Neuronal stem cell (in vitro differentiated cells): ENCODE results near the gene BST2.

Source experiments
- DNase-seq: peaks from one replicate; pipeline ENCODE4 v3.0.0-alpha.2; 2013; ENCODE audit warnings: low spot score
- H2AFZ ChIP-seq: one replicate; pipeline ENCODE4 v1.6.1; 2013; ENCODE audit warnings: mild to moderate bottlenecking, low read length, inconsistent platforms
- H2AK5ac ChIP-seq: 2 replicates; pipeline ENCODE4 v1.6.1; 2013; ENCODE audit warnings: low read depth, mild to moderate bottlenecking, inconsistent platforms, low read length, moderate library complexity, mixed read lengths
- H2BK120ac ChIP-seq: 2 replicates; pipeline ENCODE4 v1.6.1; 2013; ENCODE audit warnings: low read depth, mild to moderate bottlenecking, inconsistent platforms, low read length, moderate library complexity, mixed read lengths
- H2BK12ac ChIP-seq: one replicate; pipeline ENCODE4 v1.6.1; 2013; ENCODE audit warnings: low read length, inconsistent platforms
- H2BK15ac ChIP-seq: 2 replicates; pipeline ENCODE4 v1.6.1; 2013; ENCODE audit warnings: mild to moderate bottlenecking, low read length, inconsistent platforms, mixed read lengths
- H2BK5ac ChIP-seq: one replicate; pipeline ENCODE4 v1.6.1; 2013; ENCODE audit warnings: inconsistent platforms, mild to moderate bottlenecking, low read length, moderate library complexity
- H3K14ac ChIP-seq: one replicate; pipeline ENCODE4 v1.6.1; 2013; ENCODE audit warnings: low read length, inconsistent platforms
- H3K18ac ChIP-seq: 2 replicates; pipeline ENCODE4 v1.6.1; 2013; ENCODE audit warnings: low read length, inconsistent platforms
- H3K23ac ChIP-seq: 2 replicates; pipeline ENCODE4 v1.6.1; 2013; ENCODE audit warnings: low read depth, mild to moderate bottlenecking, mixed read lengths, low read length, inconsistent platforms; ENCODE audit not compliant: poor library complexity
- H3K27ac ChIP-seq: replicated peaks from 3 replicates; pipeline ENCODE4 v1.5.1; 2013; ENCODE audit warnings: low read length, inconsistent platforms
- H3K27me3 ChIP-seq, 3 experiments: 2 replicates each; pipeline ENCODE4 v1.6.1; 2013; ENCODE audit warnings: low read length in 3 of 3, mild to moderate bottlenecking in 2 of 3, inconsistent platforms in 1 of 3, low read depth in 1 of 3, mixed read lengths in 1 of 3, moderate library complexity in 1 of 3; ENCODE audit not compliant: control insufficient read depth in 3 of 3, insufficient read depth in 3 of 3
- H3K36me3 ChIP-seq, 2 donors: replicated peaks in 1 of 2; 2 replicates each; pipeline ENCODE4 v1.6.1; 2013; ENCODE audit warnings: low read length in 2 of 2; ENCODE audit not compliant: control insufficient read depth in 2 of 2, insufficient read depth in 2 of 2
- H3K4ac ChIP-seq: 2 replicates; pipeline ENCODE4 v1.6.1; 2013; ENCODE audit warnings: inconsistent platforms, mild to moderate bottlenecking, low read length, moderate library complexity
- H3K4me1 ChIP-seq, 2 donors: 1 replicate in 1 of 2; 2 replicates in 1 of 2; pipeline ENCODE4 v1.6.1; 2013; ENCODE audit warnings: low read length in 2 of 2, low read depth in 1 of 2; ENCODE audit not compliant: control insufficient read depth in 2 of 2, insufficient read depth in 1 of 2
- H3K4me2 ChIP-seq: one replicate; pipeline ENCODE4 v1.6.1; 2013; ENCODE audit warnings: mild to moderate bottlenecking, low read length, inconsistent platforms; ENCODE audit not compliant: insufficient read depth, poor library complexity, severe bottlenecking
- H3K4me3 ChIP-seq, 2 donors: 2 replicates each; pipeline ENCODE4 v1.5.1; 2013; ENCODE audit warnings: low read length in 2 of 2, mild to moderate bottlenecking in 2 of 2, inconsistent platforms in 1 of 2, moderate library complexity in 1 of 2
- H3K79me1 ChIP-seq: one replicate; pipeline ENCODE4 v1.6.1; 2013; ENCODE audit warnings: low read depth, mild to moderate bottlenecking, inconsistent platforms, low read length, moderate library complexity
- H3K9ac ChIP-seq: one replicate; pipeline ENCODE4 v1.6.1; 2013; ENCODE audit warnings: mild to moderate bottlenecking, low read depth, low read length, inconsistent platforms; ENCODE audit not compliant: poor library complexity
- H3K9me3 ChIP-seq, 2 donors: replicated peaks in 1 of 2; 2 replicates each; pipeline versions ENCODE3 to v1.6.1; 2013; ENCODE audit warnings: low read length in 2 of 2, mild to moderate bottlenecking in 2 of 2, inconsistent platforms in 1 of 2, low read depth in 1 of 2, mixed read lengths in 1 of 2, moderate library complexity in 1 of 2; ENCODE audit not compliant: control insufficient read depth in 2 of 2, insufficient read depth in 1 of 2
- H4K8ac ChIP-seq: one replicate; pipeline ENCODE4 v1.6.1; 2013; ENCODE audit warnings: low read depth, mild to moderate bottlenecking, inconsistent platforms, low read length, moderate library complexity
- H4K91ac ChIP-seq: one replicate; pipeline ENCODE4 v1.6.1; 2013; ENCODE audit warnings: low read length, low read depth, mild to moderate bottlenecking, inconsistent platforms; ENCODE audit not compliant: poor library complexity
- WGBS, 2 donors: extraction: QIAGEN DNeasy Blood & Tissue Kit; methylation state at CpG; one replicate each; pipeline ENCODE4 v1.1.7; 2013; ENCODE audit warnings: missing lambda C conversion rate in 2 of 2, mixed read lengths in 1 of 2; ENCODE audit not compliant: insufficient read length in 2 of 2, insufficient replicate concordance in 1 of 2; ENCODE audit errors: extremely low coverage in 2 of 2; 5-methylcytosine and 5-hydroxymethylcytosine counted together

Gene BST2

GRCh38 chr19:17423429-17424208 is 18.2 kb upstream of the BST2 start:
- Histone ChIP-seq H4K91ac (no peak overlapping the region), H3K27ac (no peak overlapping the region), H3K4me2 (no peak overlapping the region), H2BK15ac (no peak overlapping the region), H3K27me3 (no peaks in the 10 kb centered on the region), H3K4me1 (peaks cover 6 to 16% of the 10 kb centered on the region in 2 donors), H3K79me1 (peaks cover 4% of the 10 kb centered on the region), H2AFZ (no peak overlapping the region), H3K36me3 (peaks cover 2 to 4% of the 10 kb centered on the region in 2 donors), H2BK120ac (no peak overlapping the region), H3K23ac (no peak overlapping the region), H3K14ac (no peak overlapping the region), H3K4ac (no peak overlapping the region), H3K18ac (no peak overlapping the region), H2BK5ac (no peak overlapping the region), H4K8ac (no peak overlapping the region), H3K9ac (no peak overlapping the region), H2BK12ac (no peak overlapping the region), H3K9me3 (no peaks in the 10 kb centered on the region), H3K4me3 (peak overlapping the region in 1 of 2 donors; percentile 16), H2AK5ac (peak overlapping the region; percentile 40)
- no peak for DNase-seq
- WGBS, 2 donors = no CpG with 5 or more reads among the region's 20 CpGs

GRCh38 chr19:17421942-17422341 is 16.5 kb upstream of the BST2 start:
- DNase-seq = no peak
- Histone ChIP-seq H3K18ac (no peak overlapping the region), H2BK12ac (no peak overlapping the region), H3K14ac (no peak overlapping the region), H2BK5ac (no peak overlapping the region), H3K9ac (no peak overlapping the region), H3K27me3 (no peaks in the 10 kb centered on the region), H2BK15ac (no peak overlapping the region), H3K4me1 (peaks cover 6 to 16% of the 10 kb centered on the region in 2 donors), H4K8ac (no peak overlapping the region), H3K4me3 (no peak overlapping the region), H3K79me1 (peaks cover 4% of the 10 kb centered on the region), H3K27ac (no peak overlapping the region), H3K9me3 (no peaks in the 10 kb centered on the region), H4K91ac (no peak overlapping the region), H2BK120ac (no peak overlapping the region), H3K4ac (no peak overlapping the region), H3K4me2 (no peak overlapping the region), H3K23ac (no peak overlapping the region), H2AK5ac (no peak overlapping the region), H3K36me3 (peaks cover 2 to 4% of the 10 kb centered on the region in 2 donors), H2AFZ (no peak overlapping the region)
- WGBS, 2 donors = no CpG with 5 or more reads among the region's 4 CpGs

GRCh38 chr19:17420475-17420924 is 15.1 kb upstream of the BST2 start:
- H3K4me2 ChIP-seq = peak overlapping the region; percentile 89
- H3K18ac ChIP-seq = peak overlapping the region; percentile 95
- H4K8ac ChIP-seq = peak overlapping the region; percentile 98
- H3K27ac ChIP-seq = no peak overlapping the region
- peak overlapping the region; percentile 64 for H4K91ac ChIP-seq
- H3K9me3 ChIP-seq = no peaks in the 10 kb centered on the region
- peak overlapping the region; percentile 85 for H3K23ac ChIP-seq
- peak overlapping the region; percentile 98 for H2BK15ac ChIP-seq
- no peaks in the 10 kb centered on the region for H3K27me3 ChIP-seq
- H3K4ac ChIP-seq = no peak overlapping the region
- peak overlapping the region; percentile 94 for H3K14ac ChIP-seq
- H2AFZ ChIP-seq = peak overlapping the region; percentile 100
- H3K36me3 ChIP-seq = peaks cover 2 to 4% of the 10 kb centered on the region in 2 donors
- peak overlapping the region; percentile 69 to 86 for H3K4me3 ChIP-seq
- peaks cover 6 to 17% of the 10 kb centered on the region in 2 donors for H3K4me1 ChIP-seq
- H2BK120ac ChIP-seq = peak overlapping the region; percentile 83
- peak overlapping the region; percentile 99 for H2AK5ac ChIP-seq
- no CpG with 5 or more reads among the region's 25 CpGs for WGBS, 2 donors
- H3K9ac ChIP-seq = peak overlapping the region; percentile 92
- peak overlapping the region; percentile 58 for H2BK12ac ChIP-seq
- DNase-seq = no peak
- H2BK5ac ChIP-seq = peak overlapping the region; percentile 87
- H3K79me1 ChIP-seq = peaks cover 4% of the 10 kb centered on the region
